Endothelial cell of umbilical vein (primary cell): Measurements from ENCODE around the gene ELMO1. TPM values are rescaled to one million over a fixed set of nuclear protein-coding genes. Genes with fewer than 3 reads are reported as not detected.

Experiments used
- BruUV-seq: library from RNA; stranded (reverse); fragments of 400-500 nt; replicated peaks from 2 replicates; lab custom pipeline; 2021; lab: Mats Ljungman, UMichigan
- CTCF ChIA-PET: fragments of 300-600, 350-600 bp; sonication (Branson Sonifier 250); formaldehyde crosslinking; loops from one replicate; lab custom pipeline; 2021; ENCODE audit warnings: antibody characterized with exemption, inconsistent platforms; lab: Charles Lee
- POLR2A ChIA-PET: fragments of 300-600, 350-600 bp; sonication (Branson Sonifier 250); formaldehyde crosslinking; loops from one replicate; lab custom pipeline; 2021; ENCODE audit warnings: antibody characterized with exemption, inconsistent platforms; lab: Charles Lee
- DNase-seq: peaks from one replicate; pipeline ENCODE4 v3.0.0-alpha.2; 2011; ENCODE audit warnings: low read depth, low spot score
- FAIRE-seq: peaks from 2 replicates; lab custom pipeline; 2011; peaks lifted over from hg19 to GRCh38; lab: Jason Lieb, UNC
- H2AFZ ChIP-seq: 2 replicates; pipeline ENCODE4 v1.6.0; 2012; ENCODE audit warnings: low read depth, low read length, control low read depth, inconsistent platforms
- H3K27ac ChIP-seq: 2 replicates; pipeline ENCODE4 v1.5.1; 2011; ENCODE audit warnings: low read depth, mild to moderate bottlenecking, control low read depth, low read length, moderate library complexity; ENCODE audit not compliant: insufficient read depth
- H3K27me3 ChIP-seq, 2 experiments: 2 replicates each; pipeline versions ENCODE4 v1.6.0 to v1.6.1; 2011; ENCODE audit warnings: low read length in 2 of 2, mixed read lengths in 1 of 2; ENCODE audit not compliant: control insufficient read depth in 2 of 2, insufficient read depth in 2 of 2
- H3K36me3 ChIP-seq, 2 experiments: 2 replicates in 1 of 2; 3 replicates in 1 of 2; pipeline ENCODE4 v1.5.1; 2011; ENCODE audit warnings: low read length in 2 of 2, mild to moderate bottlenecking in 1 of 2, moderate library complexity in 1 of 2; ENCODE audit not compliant: control insufficient read depth in 2 of 2, insufficient read depth in 2 of 2; ENCODE audit errors: extremely low read depth in 1 of 2
- H3K4me1 ChIP-seq: 3 replicates; pipeline ENCODE4 v1.5.1; 2011; ENCODE audit warnings: mild to moderate bottlenecking, low read length; ENCODE audit not compliant: control insufficient read depth, insufficient read depth; ENCODE audit errors: extremely low read depth
- H3K4me2 ChIP-seq: 2 replicates; pipeline ENCODE4 v1.6.1; 2011; ENCODE audit warnings: low read length, control low read depth, mixed read lengths; ENCODE audit not compliant: insufficient read depth
- H3K4me3 ChIP-seq, 3 experiments: fragments of 200-600 bp in 1 of 3; sonication (generic), shearing (Covaris generic) in 1 of 3; replicated peaks in 1 of 3; 2 replicates each; pipeline ENCODE4 v1.5.1; 2011 to 2016; ENCODE audit warnings: control low read depth in 3 of 3, low read length in 3 of 3, mild to moderate bottlenecking in 2 of 3, inconsistent platforms in 1 of 3, low read depth in 1 of 3, moderate library complexity in 1 of 3; ENCODE audit not compliant: insufficient read depth in 1 of 3
- H3K79me2 ChIP-seq: 2 replicates; pipeline ENCODE4 v1.6.0; 2012; ENCODE audit warnings: low read length, inconsistent platforms; ENCODE audit not compliant: control insufficient read depth, insufficient read depth
- H3K9ac ChIP-seq: replicated peaks from 2 replicates; pipeline ENCODE3; 2011; ENCODE audit warnings: low read length, control low read depth; ENCODE audit not compliant: insufficient read depth; ENCODE audit errors: extremely low read depth
- H3K9me1 ChIP-seq: replicated peaks from 3 replicates; pipeline ENCODE4 v1.6.0; 2011; ENCODE audit warnings: mild to moderate bottlenecking, low read length; ENCODE audit not compliant: control insufficient read depth, insufficient read depth; ENCODE audit errors: extremely low read depth
- H3K9me3 ChIP-seq: replicated peaks from 2 replicates; pipeline ENCODE4 v1.5.1; 2012; ENCODE audit warnings: low read length, inconsistent platforms; ENCODE audit not compliant: control insufficient read depth, insufficient read depth
- H4K20me1 ChIP-seq: replicated peaks from 2 replicates; pipeline ENCODE3; 2011; ENCODE audit warnings: mild to moderate bottlenecking, low read length; ENCODE audit not compliant: control insufficient read depth, insufficient read depth; ENCODE audit errors: extremely low read depth
- EZH2 ChIP-seq: IDR thresholded peaks from 2 replicates; pipeline ENCODE4 v1.6.1; 2012; ENCODE audit warnings: borderline replicate concordance, low read depth, mild to moderate bottlenecking, moderate library complexity, low read length, inconsistent platforms; ENCODE audit not compliant: severe bottlenecking
- FOS ChIP-seq: IDR thresholded peaks from 2 replicates; pipeline ENCODE4 v1.6.1; 2011; ENCODE audit warnings: mild to moderate bottlenecking, low read length, moderate library complexity, borderline replicate concordance; ENCODE audit not compliant: insufficient read depth
- GATA2 ChIP-seq: IDR thresholded peaks from 2 replicates; pipeline ENCODE4 v1.7.0; 2011; ENCODE audit warnings: low read depth, mild to moderate bottlenecking, moderate library complexity, mixed read lengths, low read length; ENCODE audit not compliant: insufficient read length, insufficient read depth
- JUN ChIP-seq: IDR thresholded peaks from 2 replicates; pipeline ENCODE4 v1.6.1; 2011; ENCODE audit warnings: borderline replicate concordance, low read depth; ENCODE audit not compliant: insufficient read length, insufficient read depth
- MYC ChIP-seq: IDR thresholded peaks from one replicate; pipeline ENCODE4 v1.6.1; 2011; ENCODE audit warnings: mild to moderate bottlenecking, low read depth, low read length
- POLR2A ChIP-seq: IDR thresholded peaks from 2 replicates; pipeline ENCODE4 v1.6.1; 2012; ENCODE audit warnings: low read depth, mild to moderate bottlenecking, control low read depth, low read length
- POLR2AphosphoS5 ChIP-seq: IDR thresholded peaks from 2 replicates; pipeline ENCODE4 v1.6.1; 2012; ENCODE audit warnings: low read depth, mild to moderate bottlenecking, control low read depth, low read length, moderate library complexity; ENCODE audit not compliant: insufficient read depth
- dilution Hi-C: fragments of 300-500 bp; cut with MboI; formaldehyde crosslinking; loops from one replicate; pipeline ENCODE4 v1.15.0; 2019; ENCODE audit warnings: low sequenced_read_pairs; ENCODE audit not compliant: extremely low pct_ligation_motif_present
- intact Hi-C: fragments of 100-400 bp; cut with micrococcal nuclease; formaldehyde crosslinking; loops from one replicate; pipeline ENCODE4 v1.10.0; 2022
- polyA plus RNA-seq, 4 experiments: library from polyadenylated mRNA; depleted of rRNA in 3 of 4; stranded (reverse) in 3 of 4; unstranded in 1 of 4; fragments of >200 nt; gene quantifications; 2 replicates each; pipeline versions ENCODE4 v1.2.1 to v1.2.3, GENCODE V29; 2011 to 2012; ENCODE audit warnings: missing spikeins in 1 of 4
- total RNA-seq: library from RNA; stranded (reverse); gene quantifications from 2 replicates; pipeline ENCODE4 v1.2.3, GENCODE V29; 2021
- TF ChIP-seq, protein P1 (sequence below), 2 donors: IDR thresholded peaks; 1 replicate in 1 of 2; 2 replicates in 1 of 2; pipeline ENCODE4 v1.5.1; 2011; ENCODE audit warnings: low read length in 2 of 2, mild to moderate bottlenecking in 2 of 2, moderate library complexity in 2 of 2, control low read depth in 1 of 2, inconsistent platforms in 1 of 2, low read depth in 1 of 2; ENCODE audit not compliant: insufficient read depth in 1 of 2; ENCODE audit errors: extremely low read depth in 1 of 2

Gene ELMO1
- total and polyA plus RNA-seq, 2 donors (not counting 3 experiments of a cell fraction or from before 2014, with no cell fraction given): 17.0 to 30.6 TPM

DNA sequence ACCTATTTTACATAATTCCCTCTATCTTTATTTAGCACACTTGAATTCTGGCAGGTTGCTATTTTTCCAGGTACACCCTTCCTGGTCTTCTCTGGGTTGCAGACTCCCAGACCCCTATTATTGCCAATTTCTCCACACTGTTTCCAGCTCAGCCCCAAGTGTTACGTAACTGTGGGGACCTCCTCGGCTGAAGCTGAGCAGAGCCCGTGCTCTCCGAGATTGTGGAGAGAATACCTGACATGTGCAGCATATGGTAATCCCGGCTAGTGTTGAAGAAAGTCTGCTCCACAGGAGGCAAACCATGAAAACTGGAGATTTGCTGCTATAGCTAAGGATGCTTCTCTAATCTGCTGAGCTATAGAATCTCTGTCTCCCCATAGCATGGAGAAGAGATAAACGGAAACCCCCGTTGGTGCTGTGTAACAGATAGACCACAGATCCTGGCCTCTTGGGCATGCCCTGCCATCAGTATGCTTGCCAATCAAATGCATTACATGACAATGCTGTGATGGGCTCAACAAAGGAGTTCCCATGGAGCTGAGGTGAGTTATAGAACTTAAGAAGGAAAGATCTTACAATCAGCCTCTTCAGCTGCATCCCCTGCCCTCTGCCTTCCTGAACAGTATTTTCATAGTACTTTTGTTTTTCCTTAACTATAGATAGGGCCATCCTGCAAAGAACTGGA is 579.8 kb downstream of the ELMO1 start:
- no peak overlapping the region for H2AFZ ChIP-seq
- H3K4me3 ChIP-seq: no peak overlapping the region
- H3K4me2 ChIP-seq: no peak overlapping the region
- dilution Hi-C loops: no loop called here
- TF ChIP-seq JUN (no peak), MYC (no peak), POLR2A (no peak), FOS (no peak), GATA2 (no peak), POLR2AphosphoS5 (no peak), EZH2 (no peak)
- TF ChIP-seq, protein P1, sequence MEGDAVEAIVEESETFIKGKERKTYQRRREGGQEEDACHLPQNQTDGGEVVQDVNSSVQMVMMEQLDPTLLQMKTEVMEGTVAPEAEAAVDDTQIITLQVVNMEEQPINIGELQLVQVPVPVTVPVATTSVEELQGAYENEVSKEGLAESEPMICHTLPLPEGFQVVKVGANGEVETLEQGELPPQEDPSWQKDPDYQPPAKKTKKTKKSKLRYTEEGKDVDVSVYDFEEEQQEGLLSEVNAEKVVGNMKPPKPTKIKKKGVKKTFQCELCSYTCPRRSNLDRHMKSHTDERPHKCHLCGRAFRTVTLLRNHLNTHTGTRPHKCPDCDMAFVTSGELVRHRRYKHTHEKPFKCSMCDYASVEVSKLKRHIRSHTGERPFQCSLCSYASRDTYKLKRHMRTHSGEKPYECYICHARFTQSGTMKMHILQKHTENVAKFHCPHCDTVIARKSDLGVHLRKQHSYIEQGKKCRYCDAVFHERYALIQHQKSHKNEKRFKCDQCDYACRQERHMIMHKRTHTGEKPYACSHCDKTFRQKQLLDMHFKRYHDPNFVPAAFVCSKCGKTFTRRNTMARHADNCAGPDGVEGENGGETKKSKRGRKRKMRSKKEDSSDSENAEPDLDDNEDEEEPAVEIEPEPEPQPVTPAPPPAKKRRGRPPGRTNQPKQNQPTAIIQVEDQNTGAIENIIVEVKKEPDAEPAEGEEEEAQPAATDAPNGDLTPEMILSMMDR (IDR thresholded peaks at IDR 0.05; ENCODE audit: extremely low read depth in 1 of 2, insufficient read depth in 1 of 2, low read depth in 1 of 2, low read length in 2 of 2): no peak
- H3K9ac ChIP-seq: no peak overlapping the region
- H4K20me1 ChIP-seq: no peaks in the 10 kb centered on the region
- BruUV-seq: no TSS peak
- H3K4me1 ChIP-seq: no peaks in the 10 kb centered on the region
- peaks cover 0 to 2% of the 10 kb centered on the region in 2 experiments for H3K36me3 ChIP-seq
- FAIRE-seq (no peak), DNase-seq (no peak)
- H3K9me1 ChIP-seq: no peaks in the 10 kb centered on the region
- H3K79me2 ChIP-seq: no peaks in the 10 kb centered on the region
- ChIA-PET POLR2A (no interaction called here), CTCF (no interaction called here)
- intact Hi-C loops: no loop called here
- no peaks in the 10 kb centered on the region for H3K27me3 ChIP-seq
- no peaks in the 10 kb centered on the region for H3K9me3 ChIP-seq
- no peak overlapping the region for H3K27ac ChIP-seq
